ENCODE measurements around the gene STON2.

DNA sequence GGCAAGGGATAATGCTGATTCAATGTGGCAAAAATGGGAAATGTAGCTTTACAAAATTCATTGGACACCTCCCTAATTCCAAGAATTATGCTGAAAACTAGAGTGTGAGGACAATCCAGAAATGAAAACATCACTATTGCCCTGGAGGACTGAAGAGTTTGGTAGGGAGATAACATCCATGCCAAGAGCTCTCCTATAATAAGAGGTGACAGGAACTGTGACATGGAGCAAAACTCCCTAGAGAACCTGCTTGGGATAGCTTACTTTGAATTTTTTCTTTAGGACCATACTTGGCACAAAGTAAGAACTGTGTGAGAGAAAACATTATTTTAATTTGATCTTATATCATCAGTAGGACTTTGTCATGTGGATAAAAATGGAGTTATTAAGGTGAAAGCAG, 48.9 kb downstream of the STON2 start:
- TF ChIP-seq, protein P1, sequence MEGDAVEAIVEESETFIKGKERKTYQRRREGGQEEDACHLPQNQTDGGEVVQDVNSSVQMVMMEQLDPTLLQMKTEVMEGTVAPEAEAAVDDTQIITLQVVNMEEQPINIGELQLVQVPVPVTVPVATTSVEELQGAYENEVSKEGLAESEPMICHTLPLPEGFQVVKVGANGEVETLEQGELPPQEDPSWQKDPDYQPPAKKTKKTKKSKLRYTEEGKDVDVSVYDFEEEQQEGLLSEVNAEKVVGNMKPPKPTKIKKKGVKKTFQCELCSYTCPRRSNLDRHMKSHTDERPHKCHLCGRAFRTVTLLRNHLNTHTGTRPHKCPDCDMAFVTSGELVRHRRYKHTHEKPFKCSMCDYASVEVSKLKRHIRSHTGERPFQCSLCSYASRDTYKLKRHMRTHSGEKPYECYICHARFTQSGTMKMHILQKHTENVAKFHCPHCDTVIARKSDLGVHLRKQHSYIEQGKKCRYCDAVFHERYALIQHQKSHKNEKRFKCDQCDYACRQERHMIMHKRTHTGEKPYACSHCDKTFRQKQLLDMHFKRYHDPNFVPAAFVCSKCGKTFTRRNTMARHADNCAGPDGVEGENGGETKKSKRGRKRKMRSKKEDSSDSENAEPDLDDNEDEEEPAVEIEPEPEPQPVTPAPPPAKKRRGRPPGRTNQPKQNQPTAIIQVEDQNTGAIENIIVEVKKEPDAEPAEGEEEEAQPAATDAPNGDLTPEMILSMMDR (IDR thresholded peaks at IDR 0.05): no peak
- TF ChIP-seq POLR2A (IDR thresholded peaks at IDR 0.05): no peak
- TF ChIP-seq EP300 (IDR thresholded peaks at IDR 0.05): no peak

All from ovary (tissue), 3 donors.